HepG2 (cell line): ENCODE data around the gene MRPL14. TPM values are rescaled to one million over a fixed set of nuclear protein-coding genes. Genes with fewer than 3 reads are reported as not detected.

Experiments used
- ATF6 ChIP-seq: sonication (generic); formaldehyde crosslinking; conservative IDR thresholded peaks from 2 replicates; pipeline ENCODE4 v1.4.0; 2020; ENCODE audit warnings: missing genetic modification reagents
- GTF2F1 ChIP-seq: fragments of 150-350 bp; IDR thresholded peaks from 2 replicates; pipeline ENCODE4 v1.6.1; 2014; ENCODE audit warnings: low read length
- KDM5A ChIP-seq: fragments of 200-600 bp; sonication (generic); IDR thresholded peaks from 2 replicates; pipeline ENCODE4 v1.7.0; 2018; ENCODE audit warnings: antibody characterized with exemption, mild to moderate bottlenecking, low read length, borderline replicate concordance
- MAZ ChIP-seq, 2 experiments: sonication (generic) in 1 of 2; formaldehyde crosslinking in 1 of 2; IDR thresholded peaks; 2 replicates each; pipeline versions ENCODE4 v1.5.0 to v1.6.1; 2012 to 2020; ENCODE audit warnings: low read depth in 2 of 2, mild to moderate bottlenecking in 2 of 2, borderline replicate concordance in 1 of 2, improper control_type of control experiment in 1 of 2, low read length in 1 of 2, missing genetic modification reagents in 1 of 2, moderate library complexity in 1 of 2
- NR2F6 ChIP-seq, 2 experiments: IDR thresholded peaks; 2 replicates each; pipeline ENCODE4 v1.6.1; 2016; ENCODE audit warnings: antibody characterized with exemption in 1 of 2, mild to moderate bottlenecking in 1 of 2
- REPIN1 ChIP-seq: sonication (generic); formaldehyde crosslinking; IDR thresholded peaks from 2 replicates; pipeline ENCODE4 v1.8.0; 2022; ENCODE audit warnings: missing genetic modification reagents, low read depth, mild to moderate bottlenecking, borderline replicate concordance
- SMARCC2 ChIP-seq: fragments of 450-650 bp; IDR thresholded peaks from 2 replicates; pipeline ENCODE4 v1.6.1; 2017; ENCODE audit warnings: antibody characterized with exemption, mild to moderate bottlenecking
- TRIM24 ChIP-seq: sonication (generic); formaldehyde crosslinking; IDR thresholded peaks from 2 replicates; pipeline ENCODE4 v1.8.0; 2022; ENCODE audit warnings: mild to moderate bottlenecking, missing genetic modification reagents
- USF2 ChIP-seq, 2 experiments: sonication (generic) in 1 of 2; formaldehyde crosslinking in 1 of 2; IDR thresholded peaks; 2 replicates each; pipeline versions ENCODE4 v1.5.1 to v1.6.1; 2011 to 2020; ENCODE audit warnings: borderline replicate concordance in 1 of 2, low read depth in 1 of 2, low read length in 1 of 2, mild to moderate bottlenecking in 1 of 2, missing genetic modification reagents in 1 of 2, moderate library complexity in 1 of 2
- ZNF317 ChIP-seq: sonication (generic); formaldehyde crosslinking; IDR thresholded peaks from 2 replicates; pipeline ENCODE4 v1.5.0; 2020; ENCODE audit warnings: mild to moderate bottlenecking, missing genetic modification reagents
- ZNF407 ChIP-seq: sonication (generic); formaldehyde crosslinking; IDR thresholded peaks from one replicate; pipeline ENCODE4 v1.5.1; 2020; ENCODE audit warnings: mild to moderate bottlenecking, missing genetic modification reagents; ENCODE audit errors: not compliant biosample characterization
- ZNF749 ChIP-seq: sonication (generic); formaldehyde crosslinking; IDR thresholded peaks from 2 replicates; pipeline ENCODE4 v1.8.0; 2022; ENCODE audit warnings: mild to moderate bottlenecking, missing genetic modification reagents, moderate library complexity, borderline replicate concordance
- ZNF782 ChIP-seq: sonication (generic); formaldehyde crosslinking; IDR thresholded peaks from 2 replicates; pipeline ENCODE4 v1.4.0; 2020; ENCODE audit warnings: missing genetic modification reagents, mild to moderate bottlenecking, borderline replicate concordance
- ZNF850 ChIP-seq: sonication (generic); formaldehyde crosslinking; conservative IDR thresholded peaks from 2 replicates; pipeline ENCODE4 v1.9.0; 2021; ENCODE audit warnings: mild to moderate bottlenecking, missing genetic modification reagents
- ZSCAN21 ChIP-seq: sonication (generic); formaldehyde crosslinking; IDR thresholded peaks from 2 replicates; pipeline ENCODE4 v1.8.0; 2022; ENCODE audit warnings: mild to moderate bottlenecking, missing genetic modification reagents, moderate library complexity, borderline replicate concordance
- ZSCAN31 ChIP-seq: sonication (generic); formaldehyde crosslinking; IDR thresholded peaks from 2 replicates; pipeline ENCODE4 v1.5.0; 2020; ENCODE audit warnings: low read depth, mild to moderate bottlenecking, missing genetic modification reagents
- polyA plus RNA-seq, 8 experiments: library from polyadenylated mRNA; depleted of rRNA in 3 of 8; stranded (reverse) in 7 of 8; unstranded in 1 of 8; fragments of >200 nt; fragmentation: Illumina TruSeq in 4 of 8; extraction: Trizol in 4 of 8; gene quantifications; 2 replicates each; pipeline versions ENCODE4 v1.2.1 to v1.2.3, GENCODE V29; 2011 to 2016; ENCODE audit warnings: low read depth in 4 of 8, missing spikeins in 1 of 8, mixed read lengths in 1 of 8; ENCODE audit not compliant: insufficient read depth in 1 of 8
- total RNA-seq, 5 experiments: library from RNA; depleted of rRNA; stranded (reverse); fragments of >200 nt; fragmentation: Illumina TruSeq; extraction: Trizol; gene quantifications; 2 replicates each; pipeline ENCODE4 v1.2.3, GENCODE V29; 2016; ENCODE audit warnings: low read depth in 1 of 5

MRPL14 gene
- total and polyA plus RNA-seq, 2 of the 13 experiments (the other 11 are each of a cell fraction or from before 2014, with no cell fraction given), result 157 to 178 TPM

- TF ChIP-seq ZSCAN31 (CRISPR knock-in tag) (peak; percentile 39; the same call in 1 of the 2 replicates), GTF2F1 (no peak), TRIM24 (no peak), KDM5A (no peak), ZNF317 (CRISPR knock-in tag) (no peak), ZSCAN21 (CRISPR knock-in tag) (peak; percentile 47; the same call in 1 of the 2 replicates), ATF6 (CRISPR knock-in tag) (no peak), ZNF850 (no peak), ZNF749 (CRISPR knock-in tag) (no peak), ZNF782 (CRISPR knock-in tag) (no peak; the same call in 1 of the 2 replicates), ZNF407 (CRISPR knock-in tag) (no peak), USF2 (IDR thresholded peaks at IDR 0.05; ENCODE audit: low read depth, low read length) (no peak), USF2 (CRISPR knock-in tag; IDR thresholded peaks at IDR 0.05; ENCODE audit: borderline replicate concordance) (no peak), MAZ (IDR thresholded peaks at IDR 0.05; ENCODE audit: borderline replicate concordance, low read depth, low read length) (peak; percentile 48; the same call in 1 of the 2 replicates), MAZ (CRISPR knock-in tag; IDR thresholded peaks at IDR 0.05; ENCODE audit: low read depth) (peak; percentile 24; the same call in 1 of the 2 replicates), NR2F6 (IDR thresholded peaks at IDR 0.05) (no peak), NR2F6 (CRISPR knock-in tag; IDR thresholded peaks at IDR 0.05) (peak; percentile 57; the same call in 1 of the 2 replicates), REPIN1 (CRISPR knock-in tag) (no peak), SMARCC2 (no peak)
Measured at GRCh38 chr6:44074439-44074812, 52.8 kb downstream of the MRPL14 start (continued).
